Endothelial cell of hepatic sinusoid (primary cell): ENCODE data around the gene PTPRD.
"Not testable (repeated sequence)": the region's sequence is repeated elsewhere in the genome, so short reads cannot be mapped to it uniquely, and the experiment has no call there.

Source experiments
- in situ Hi-C: cut with HindIII; loops from 2 replicates; pipeline ENCODE4 v1.10.0; 2017; ENCODE audit warnings: low sequenced_read_pairs

The PTPRD gene

DNA sequence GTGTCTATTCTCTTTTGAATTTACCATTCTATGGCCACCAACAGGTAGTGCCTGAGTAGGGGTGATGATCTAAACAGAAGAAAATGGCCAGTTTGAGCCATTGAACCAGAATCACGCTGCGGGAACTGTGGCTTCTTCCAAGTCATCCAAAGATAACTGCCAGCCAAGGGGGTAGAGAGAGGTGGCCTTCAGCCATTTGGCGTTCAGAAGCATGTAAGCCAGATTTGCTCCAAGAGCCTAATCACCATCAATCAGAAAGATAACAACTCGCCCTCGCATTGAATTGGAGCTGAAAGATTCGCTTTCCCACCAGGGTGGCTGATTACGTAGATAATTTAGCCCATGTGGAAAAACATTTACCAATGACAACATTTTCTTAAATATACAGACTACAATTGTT lies 1510.5 kb downstream of the PTPRD start:
- in situ Hi-C loops: no loop called here

- in situ Hi-C loops: no loop called here
These were observed 1512.7 kb downstream of the PTPRD start for GRCh38 chr9:9100070-9100469.

- in situ Hi-C loops: no loop called here
These were observed 1513.2 kb downstream of the PTPRD start for GRCh38 chr9:9099646-9100045.

- in situ Hi-C loops: not testable (repeated sequence)
These were observed 1515.5 kb downstream of the PTPRD start for GRCh38 chr9:9097254-9097653.

GRCh38 chr9:9091387-9091786 lies 1521.4 kb downstream of the PTPRD start:
- in situ Hi-C loops: no loop called here

DNA sequence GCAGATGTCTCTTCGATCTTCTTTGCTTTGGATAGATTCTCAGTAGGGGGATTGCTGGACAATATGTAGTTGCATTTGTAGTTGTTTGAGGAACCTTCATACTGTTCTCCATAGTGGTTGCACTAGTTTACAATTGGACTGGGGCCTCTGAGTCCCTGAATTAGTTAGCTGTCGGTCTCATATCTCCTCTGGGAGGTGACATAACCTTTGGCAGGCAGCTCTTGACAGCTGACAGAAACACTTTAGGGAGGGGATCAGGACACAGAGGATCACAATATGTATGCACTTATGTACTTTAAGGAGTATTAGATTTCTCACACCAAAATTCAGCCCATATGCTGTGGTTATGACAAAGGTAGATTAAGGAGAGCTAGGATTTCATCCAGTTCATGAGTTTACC lies 1533.3 kb downstream of the PTPRD start:
- in situ Hi-C loops: no loop called here

GRCh38 chr9:9078301-9078700 lies 1534.5 kb downstream of the PTPRD start:
- in situ Hi-C loops: no loop called here

GRCh38 chr9:9061627-9062026 lies 1551.2 kb downstream of the PTPRD start:
- in situ Hi-C loops: no loop called here

- in situ Hi-C loops: no loop called here
These were observed 1558.3 kb downstream of the PTPRD start for GRCh38 chr9:9054354-9054992.

DNA sequence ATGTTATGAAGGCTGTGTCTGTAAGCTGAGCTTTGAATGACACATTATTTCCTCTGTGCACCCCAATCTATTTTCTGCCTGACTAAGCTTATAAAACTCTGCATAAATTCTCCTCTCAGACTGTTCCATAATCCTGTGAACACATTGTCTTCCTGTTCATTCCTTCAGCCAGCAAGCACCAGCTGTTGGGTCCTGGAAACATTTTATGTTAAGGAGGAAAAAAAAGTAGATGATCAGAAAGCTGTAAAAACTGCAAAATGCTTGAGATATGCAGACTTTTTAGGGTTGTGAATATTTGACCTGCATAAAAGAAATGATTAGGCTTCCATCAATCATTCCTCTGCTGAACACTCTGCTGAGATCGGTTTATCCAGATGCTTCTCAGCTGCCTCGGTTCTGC lies 1567.2 kb downstream of the PTPRD start:
- in situ Hi-C loops: no loop called here

DNA sequence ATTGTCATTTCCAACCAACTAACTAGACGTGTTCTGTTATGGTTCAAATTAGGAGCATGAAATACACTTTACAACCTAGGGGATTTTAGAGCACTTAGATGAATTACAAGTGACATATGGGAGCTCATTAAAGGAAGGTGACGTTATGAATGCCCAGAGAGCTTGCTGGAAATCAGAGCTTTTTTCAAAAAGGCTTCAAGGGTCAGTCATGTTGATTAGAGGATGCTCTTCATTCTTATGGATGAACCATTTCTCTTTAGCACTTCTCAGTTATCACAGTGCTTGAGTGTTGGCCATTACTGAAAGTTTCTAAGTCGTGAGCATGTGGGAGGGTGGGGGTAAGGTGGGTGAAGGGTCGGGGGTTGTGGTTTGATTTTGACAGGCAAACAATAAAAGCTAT lies 1567.7 kb downstream of the PTPRD start:
- in situ Hi-C loops: no loop called here

DNA sequence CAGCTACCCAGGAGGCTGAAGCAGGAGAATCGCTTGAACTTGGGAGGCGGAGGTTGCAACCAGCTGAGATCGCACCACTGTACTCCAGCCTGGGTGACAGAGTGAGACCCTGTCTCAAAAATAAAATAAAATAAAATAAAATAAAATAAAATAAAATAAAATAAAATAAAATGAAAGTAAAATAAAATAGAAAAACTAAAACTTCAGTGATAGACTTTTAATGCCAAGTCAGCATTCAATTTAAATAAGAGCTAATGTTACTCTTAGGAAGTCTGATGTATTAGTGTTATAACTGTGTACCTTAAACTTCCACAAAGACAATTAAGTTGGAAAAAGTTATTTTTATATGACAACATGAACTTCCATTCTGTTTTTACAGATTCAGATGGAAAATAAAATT lies 1569.0 kb downstream of the PTPRD start:
- in situ Hi-C loops: not testable (repeated sequence)

GRCh38 chr9:9041756-9042155 lies 1571.0 kb downstream of the PTPRD start:
- in situ Hi-C loops: no loop called here

- in situ Hi-C loops: no loop called here
These were observed 1579.8 kb downstream of the PTPRD start for GRCh38 chr9:9033022-9033421.

DNA sequence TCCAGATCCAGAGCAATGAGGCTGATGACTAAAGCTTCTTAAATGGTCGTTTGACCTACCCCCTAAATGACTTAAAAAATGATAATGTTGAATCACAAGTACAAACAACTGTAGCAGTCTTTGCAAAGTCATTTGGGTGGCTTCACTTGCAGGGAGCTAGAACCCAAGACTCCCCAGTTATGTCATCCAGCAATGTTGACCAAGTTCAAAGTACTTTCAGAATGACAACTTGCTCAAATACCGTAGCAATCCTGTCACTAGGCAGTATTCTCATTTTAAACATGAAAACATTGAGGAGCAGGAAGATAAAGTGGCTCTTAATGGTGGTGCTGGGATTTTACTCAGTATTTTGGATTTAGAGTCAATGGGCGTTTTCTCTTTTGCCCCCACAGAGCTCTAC lies 1596.2 kb downstream of the PTPRD start:
- in situ Hi-C loops: no loop called here

DNA sequence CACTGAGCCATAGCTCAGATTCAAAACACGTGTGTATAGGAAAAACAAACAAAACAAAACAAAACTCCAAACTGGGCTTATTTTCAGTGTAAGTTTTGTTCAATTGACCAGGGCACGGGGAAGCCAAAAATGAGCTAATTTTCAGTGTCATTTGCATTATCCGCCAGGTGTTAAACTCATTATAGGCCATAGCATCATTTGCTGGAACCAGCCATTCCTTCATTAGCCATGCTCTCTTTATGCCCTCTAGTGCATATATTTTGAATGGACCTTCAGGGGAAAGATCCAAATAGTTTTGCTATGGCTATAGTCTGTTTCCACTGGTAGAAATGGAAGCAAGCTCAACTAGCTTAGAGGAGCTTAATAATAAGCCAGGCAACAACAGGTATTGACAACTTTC lies 1608.0 kb downstream of the PTPRD start:
- in situ Hi-C loops: no loop called here

GRCh38 chr9:9002826-9003583 lies 1609.8 kb downstream of the PTPRD start:
- in situ Hi-C loops: no loop called here

GRCh38 chr9:8980496-8981013 lies 1632.2 kb downstream of the PTPRD start:
- in situ Hi-C loops: no loop called here

GRCh38 chr9:8978334-8978733 lies 1634.5 kb downstream of the PTPRD start:
- in situ Hi-C loops: no loop called here

DNA sequence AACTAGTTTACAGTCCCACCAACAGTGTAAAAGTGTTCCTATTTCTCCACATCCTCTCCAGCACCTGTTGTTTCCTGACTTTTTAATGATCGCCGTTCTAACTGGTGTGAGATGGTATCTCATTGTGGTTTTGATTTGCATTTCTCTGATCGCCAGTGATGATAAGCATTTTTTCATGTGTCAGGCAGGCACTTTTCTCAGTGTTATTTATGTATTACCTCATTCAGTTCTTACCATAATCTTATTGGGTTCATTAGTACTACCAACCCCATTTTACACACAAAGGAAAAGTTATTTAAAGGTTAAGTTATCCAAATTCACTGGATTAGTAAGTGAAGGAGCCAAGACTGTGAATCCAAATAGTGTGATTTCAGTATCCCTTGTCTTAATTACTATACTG lies 1644.5 kb downstream of the PTPRD start:
- in situ Hi-C loops: not testable (repeated sequence)

GRCh38 chr9:8963885-8964284 lies 1648.9 kb downstream of the PTPRD start:
- in situ Hi-C loops: no loop called here

DNA sequence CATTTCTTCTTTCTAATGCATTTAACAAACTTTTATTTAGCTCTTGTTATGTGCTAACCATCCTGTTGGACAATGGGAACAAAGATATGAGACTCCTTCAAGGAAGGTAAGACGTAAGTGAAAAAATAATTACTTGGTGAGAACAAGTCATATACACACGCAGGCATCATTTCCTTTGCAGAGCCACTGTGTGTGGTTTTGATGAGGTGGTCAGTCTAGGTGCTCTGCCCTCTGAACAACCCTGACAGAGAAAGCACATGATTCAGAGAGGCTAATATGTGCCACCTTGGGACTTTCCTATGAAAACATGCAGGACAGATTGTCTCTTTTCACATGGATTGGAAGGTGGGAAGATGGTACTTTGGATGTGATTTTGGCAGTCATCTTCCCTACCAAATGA lies 1650.7 kb downstream of the PTPRD start:
- in situ Hi-C loops: no loop called here
